ENCODE measurements around the gene ERC2. TPM values are rescaled to one million over a fixed set of nuclear protein-coding genes. Genes with fewer than 3 reads are reported as not detected.

The ERC2 gene
- total RNA-seq, 1 donor from 2014 or later: 0.11 TPM

DNA sequence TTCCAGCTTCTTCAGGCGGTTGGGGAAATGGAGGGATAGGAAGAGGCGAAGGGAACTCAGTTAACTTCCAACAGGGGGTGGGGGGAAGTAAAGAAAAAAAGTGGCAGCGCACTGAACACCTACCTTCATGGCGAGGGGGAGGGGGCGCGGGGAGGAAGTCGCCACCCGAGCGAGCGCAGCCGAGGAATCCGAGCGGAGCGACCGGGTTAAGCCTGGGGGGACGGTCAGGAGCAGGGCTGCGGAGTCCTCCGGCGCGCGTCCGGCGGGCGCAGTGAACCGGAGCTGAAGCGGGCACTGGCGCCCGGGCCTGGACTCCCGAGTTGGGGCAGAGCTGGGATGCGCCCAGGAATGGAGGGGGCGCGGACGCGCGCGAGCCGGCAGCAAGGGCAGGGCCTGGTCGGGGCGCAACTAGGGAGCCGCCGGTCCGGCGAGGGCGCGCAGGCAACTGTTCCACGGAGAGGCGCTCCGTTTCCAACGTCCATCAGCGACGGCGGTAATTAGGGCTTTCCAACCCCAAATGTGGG, 981.3 kb downstream of the ERC2 start, which contains the start of gene WNT5A:
WNT5A (minus strand) TSS at position 450 of the 524 bp plus-strand sequence; CDS start at position 129, 321 bp downstream.
- Histone ChIP-seq H3K4me1 (peaks cover 7 to 19% of the 10 kb centered on the region in 2 donors), H3K27ac (no peak within 1 kb of the TSS), H3K4me3 (peak within 1 kb of the TSS; percentile 65 to 67), H3K27me3 (peaks cover 5% of the 10 kb centered on the region), H3K9me3 (no peaks in the 10 kb centered on the region), H3K36me3 (no peaks in the 10 kb centered on the region)
- TF ChIP-seq, protein P1, sequence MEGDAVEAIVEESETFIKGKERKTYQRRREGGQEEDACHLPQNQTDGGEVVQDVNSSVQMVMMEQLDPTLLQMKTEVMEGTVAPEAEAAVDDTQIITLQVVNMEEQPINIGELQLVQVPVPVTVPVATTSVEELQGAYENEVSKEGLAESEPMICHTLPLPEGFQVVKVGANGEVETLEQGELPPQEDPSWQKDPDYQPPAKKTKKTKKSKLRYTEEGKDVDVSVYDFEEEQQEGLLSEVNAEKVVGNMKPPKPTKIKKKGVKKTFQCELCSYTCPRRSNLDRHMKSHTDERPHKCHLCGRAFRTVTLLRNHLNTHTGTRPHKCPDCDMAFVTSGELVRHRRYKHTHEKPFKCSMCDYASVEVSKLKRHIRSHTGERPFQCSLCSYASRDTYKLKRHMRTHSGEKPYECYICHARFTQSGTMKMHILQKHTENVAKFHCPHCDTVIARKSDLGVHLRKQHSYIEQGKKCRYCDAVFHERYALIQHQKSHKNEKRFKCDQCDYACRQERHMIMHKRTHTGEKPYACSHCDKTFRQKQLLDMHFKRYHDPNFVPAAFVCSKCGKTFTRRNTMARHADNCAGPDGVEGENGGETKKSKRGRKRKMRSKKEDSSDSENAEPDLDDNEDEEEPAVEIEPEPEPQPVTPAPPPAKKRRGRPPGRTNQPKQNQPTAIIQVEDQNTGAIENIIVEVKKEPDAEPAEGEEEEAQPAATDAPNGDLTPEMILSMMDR (IDR thresholded peaks at IDR 0.05): no peak
- DNase-seq (ENCODE audit: low spot score in 2 of 2): no peak
- intact Hi-C loops (cut with DNase I): no loop called here

GRCh38 chr3:55486101-55486856, 982.0 kb downstream of the ERC2 start:
- peak overlapping the region; percentile 65 to 67 for H3K4me3 ChIP-seq
- intact Hi-C loops (cut with DNase I): no loop called here
- no peaks in the 10 kb centered on the region for H3K36me3 ChIP-seq
- TF ChIP-seq, protein P1 (IDR thresholded peaks at IDR 0.05): no peak
- DNase-seq (ENCODE audit: low spot score in 2 of 2): peak in 1 of 2 donors; percentile 67
- no peak overlapping the region for H3K27ac ChIP-seq
- no peaks in the 10 kb centered on the region for H3K9me3 ChIP-seq
- H3K4me1 ChIP-seq: peaks cover 7 to 20% of the 10 kb centered on the region in 2 donors
- H3K27me3 ChIP-seq: peaks cover 7% of the 10 kb centered on the region

DNA sequence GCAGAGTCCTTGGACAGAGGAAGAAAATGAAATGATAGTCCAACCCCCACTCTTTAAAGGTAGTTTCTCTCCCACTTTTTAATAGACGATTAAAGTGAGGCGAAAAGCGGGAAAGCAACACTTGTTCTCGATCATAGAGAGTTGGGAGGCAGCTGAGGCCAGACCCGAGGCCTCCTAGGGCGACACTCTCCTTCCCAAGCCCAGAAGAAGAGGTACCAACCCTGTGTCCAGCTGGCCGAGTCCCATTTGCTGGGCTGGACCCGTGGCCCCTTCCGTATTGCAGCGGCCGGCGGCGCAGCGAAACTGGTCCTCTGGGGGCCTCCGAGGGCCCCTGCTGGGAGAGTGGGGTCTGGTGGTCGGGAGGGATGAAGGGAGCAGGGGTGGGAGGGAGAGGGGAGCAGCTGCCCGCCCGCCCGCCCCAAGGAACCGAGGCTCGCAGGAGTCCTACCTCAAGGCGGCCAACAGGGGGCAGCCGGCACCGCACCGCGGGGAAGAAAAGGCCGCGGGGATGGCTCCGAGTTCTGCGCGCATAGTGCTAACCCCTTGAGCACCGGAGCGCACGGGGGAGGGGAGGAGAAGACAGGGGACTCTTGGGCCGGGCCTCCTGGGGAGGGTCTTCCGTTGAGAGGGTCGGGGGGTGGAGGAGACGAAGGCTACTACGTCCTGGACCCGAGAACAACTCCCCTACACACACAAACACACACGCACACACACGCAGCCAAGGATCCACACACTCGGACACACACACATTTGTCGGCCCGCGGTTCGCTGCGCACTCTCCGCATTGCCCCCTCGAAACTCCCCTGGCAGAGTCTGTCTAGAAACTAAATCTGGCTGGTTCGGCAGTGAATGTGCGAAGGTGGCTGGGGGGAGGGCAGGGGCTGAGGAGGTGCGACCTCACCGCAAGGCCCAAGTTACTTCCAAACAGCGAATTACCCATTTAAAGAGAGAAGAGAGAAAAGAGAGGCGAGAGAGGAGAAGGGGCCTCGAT, 983.2 kb downstream of the ERC2 start:
- intact Hi-C loops (cut with DNase I): loop anchor here (5.0 kb wide), 1 partner anchor 767 kb away; no protein-coding TSS in a partner anchor
- H3K36me3 ChIP-seq: no peaks in the 10 kb centered on the region
- H3K27me3 ChIP-seq: peaks cover 7% of the 10 kb centered on the region
- peaks cover 7 to 24% of the 10 kb centered on the region in 2 donors for H3K4me1 ChIP-seq
- no peaks in the 10 kb centered on the region for H3K9me3 ChIP-seq
- TF ChIP-seq, protein P1 (IDR thresholded peaks at IDR 0.05): peak in 2 of 3 experiments; percentile 79 to 80
- H3K4me3 ChIP-seq: peak overlapping the region; percentile 65 to 67
- peak in 1 of 2 donors; percentile 72 for DNase-seq (ENCODE audit: low spot score in 2 of 2)
- H3K27ac ChIP-seq: no peak overlapping the region

- Histone ChIP-seq H3K4me1 (peaks cover 7 to 24% of the 10 kb centered on the region in 2 donors), H3K9me3 (no peaks in the 10 kb centered on the region), H3K27ac (no peak overlapping the region), H3K36me3 (no peaks in the 10 kb centered on the region), H3K27me3 (peaks cover 7% of the 10 kb centered on the region), H3K4me3 (peak overlapping the region in 1 of 2 donors; percentile 67)
- intact Hi-C loops (cut with DNase I): loop anchor here (5.0 kb wide), 1 partner anchor 768 kb away; no protein-coding TSS in a partner anchor
- TF ChIP-seq, protein P1 (IDR thresholded peaks at IDR 0.05): no peak
- no peak for DNase-seq (ENCODE audit: low spot score in 2 of 2)
These were observed 984.0 kb downstream of the ERC2 start for GRCh38 chr3:55484191-55484689.
